Fibroblast of mammary gland (primary cell): ENCODE measurements around the gene OSBPL9.
A peak's percentile ranks its signal among the peaks of the same experiment; 100 is the strongest.
"Not testable (repeated sequence)": the region's sequence is repeated elsewhere in the genome, so short reads cannot be mapped to it uniquely, and the experiment has no call there.

ENCODE experiments used
- DNase-seq: peaks from one replicate; pipeline ENCODE4 v3.0.0-alpha.2; 2010; ENCODE audit warnings: low read depth
- H3K4me3 ChIP-seq: 2 replicates; pipeline ENCODE4 v1.5.1; 2011; ENCODE audit warnings: low read depth, mild to moderate bottlenecking, low read length, moderate library complexity; ENCODE audit not compliant: control insufficient read depth
- TF ChIP-seq, protein P1 (sequence below): conservative IDR thresholded peaks from 2 replicates; pipeline ENCODE4 v1.5.1; 2011; ENCODE audit warnings: low read depth, low read length, inconsistent platforms; ENCODE audit not compliant: control insufficient read depth, insufficient read depth

OSBPL9 gene

GRCh38 chr1:51792864-51793263, 176.0 kb downstream of the OSBPL9 start:
- no peak overlapping the region for H3K4me3 ChIP-seq
- DNase-seq = peak; percentile 86
- TF ChIP-seq, protein P1, sequence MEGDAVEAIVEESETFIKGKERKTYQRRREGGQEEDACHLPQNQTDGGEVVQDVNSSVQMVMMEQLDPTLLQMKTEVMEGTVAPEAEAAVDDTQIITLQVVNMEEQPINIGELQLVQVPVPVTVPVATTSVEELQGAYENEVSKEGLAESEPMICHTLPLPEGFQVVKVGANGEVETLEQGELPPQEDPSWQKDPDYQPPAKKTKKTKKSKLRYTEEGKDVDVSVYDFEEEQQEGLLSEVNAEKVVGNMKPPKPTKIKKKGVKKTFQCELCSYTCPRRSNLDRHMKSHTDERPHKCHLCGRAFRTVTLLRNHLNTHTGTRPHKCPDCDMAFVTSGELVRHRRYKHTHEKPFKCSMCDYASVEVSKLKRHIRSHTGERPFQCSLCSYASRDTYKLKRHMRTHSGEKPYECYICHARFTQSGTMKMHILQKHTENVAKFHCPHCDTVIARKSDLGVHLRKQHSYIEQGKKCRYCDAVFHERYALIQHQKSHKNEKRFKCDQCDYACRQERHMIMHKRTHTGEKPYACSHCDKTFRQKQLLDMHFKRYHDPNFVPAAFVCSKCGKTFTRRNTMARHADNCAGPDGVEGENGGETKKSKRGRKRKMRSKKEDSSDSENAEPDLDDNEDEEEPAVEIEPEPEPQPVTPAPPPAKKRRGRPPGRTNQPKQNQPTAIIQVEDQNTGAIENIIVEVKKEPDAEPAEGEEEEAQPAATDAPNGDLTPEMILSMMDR = peak; percentile 23

GRCh38 chr1:51794260-51794659, 177.4 kb downstream of the OSBPL9 start:
- no peak for DNase-seq
- TF ChIP-seq, protein P1 = no peak

DNA sequence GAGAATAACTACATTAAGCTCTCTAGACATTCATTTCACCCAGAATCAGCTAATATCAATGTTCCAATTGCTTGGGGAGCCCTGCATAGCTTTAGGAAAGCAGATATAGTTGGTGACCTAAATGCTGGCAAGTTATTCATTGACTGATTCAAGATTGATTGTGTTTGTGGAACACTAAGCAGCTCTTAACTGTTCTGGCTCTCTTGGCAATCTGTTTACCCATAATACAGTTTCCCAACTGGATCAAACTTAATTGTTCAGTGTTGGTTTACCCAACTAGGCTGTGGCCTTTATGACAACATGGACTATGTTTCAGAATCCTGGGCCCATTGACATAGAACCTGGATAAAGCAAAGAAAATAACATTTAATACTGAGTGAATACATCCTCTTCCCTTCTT, 178.0 kb downstream of the OSBPL9 start:
- no peak for DNase-seq
- TF ChIP-seq, protein P1 = no peak
- no peak overlapping the region for H3K4me3 ChIP-seq

More at GRCh38 chr1:51794260-51794659, 177.4 kb downstream of the OSBPL9 start:
- no peak overlapping the region for H3K4me3 ChIP-seq

- TF ChIP-seq, protein P1 = no peak
- H3K4me3 ChIP-seq = no peak overlapping the region
- no peak for DNase-seq
Observed at GRCh38 chr1:51799372-51799771, 182.5 kb downstream of the OSBPL9 start.

GRCh38 chr1:51814513-51814912, 197.6 kb downstream of the OSBPL9 start:
- TF ChIP-seq, protein P1 = no peak
- H3K4me3 ChIP-seq = no peak overlapping the region
- no peak for DNase-seq

GRCh38 chr1:51818487-51818886, 201.6 kb downstream of the OSBPL9 start:
- DNase-seq = no peak
- TF ChIP-seq, protein P1 = no peak
- H3K4me3 ChIP-seq = no peak overlapping the region

GRCh38 chr1:51819021-51819420, 202.1 kb downstream of the OSBPL9 start:
- not testable (repeated sequence) for H3K4me3 ChIP-seq, DNase-seq
